GM13976 (cell line): Measurements from ENCODE around the gene COBLL1.

Source experiments
- DNase-seq: peaks from one replicate; pipeline ENCODE4 v3.0.0; 2012; ENCODE audit warnings: low spot score
- CTCF ChIP-seq: IDR thresholded peaks from 2 replicates; pipeline ENCODE4 v1.5.1; 2012; ENCODE audit warnings: borderline replicate concordance, mild to moderate bottlenecking; ENCODE audit not compliant: insufficient read depth; ENCODE audit errors: extremely low read depth, missing control alignments, control extremely low read depth
- in situ Hi-C: fragments of 300-500 bp; cut with MboI; formaldehyde crosslinking; loops from one replicate; pipeline ENCODE4 v1.12.0; 2022; ENCODE audit warnings: low sequenced_read_pairs, mixed read lengths, inconsistent platforms; ENCODE audit not compliant: unreplicated experiment

COBLL1 gene

DNA sequence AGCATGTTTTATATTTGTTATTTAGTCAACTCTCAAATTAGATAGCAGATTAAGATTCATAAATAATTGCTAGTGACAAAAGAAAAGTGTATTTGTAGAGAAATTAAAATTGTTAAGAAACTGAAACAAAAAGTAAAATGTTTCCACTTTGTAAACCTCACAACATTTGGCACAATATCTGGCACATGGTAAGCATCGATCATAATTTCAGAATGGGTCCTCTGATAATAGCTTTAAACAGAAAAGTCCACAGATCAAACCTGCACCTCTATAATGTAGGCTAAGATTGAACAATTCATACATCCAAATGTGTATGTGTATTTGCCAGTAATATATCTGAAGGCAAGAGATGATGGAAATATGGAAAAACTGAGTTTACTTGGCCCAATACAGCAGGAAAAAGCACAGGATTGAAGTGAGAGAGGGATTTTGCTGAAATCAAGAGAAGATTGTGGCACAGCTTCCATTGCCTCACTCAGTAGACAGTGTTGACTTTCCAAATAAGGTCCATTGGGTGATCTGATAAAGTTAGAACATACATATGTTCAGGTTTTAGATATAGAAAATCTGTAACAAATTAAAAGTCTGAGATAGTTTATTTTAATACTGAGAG is 39.4 kb downstream of the COBLL1 start:
- in situ Hi-C loops, result no loop called here
- TF ChIP-seq CTCF, result no peak
- no peak for DNase-seq

- no peak for DNase-seq
- no peak for TF ChIP-seq CTCF
- in situ Hi-C loops, result no loop called here
Observed at GRCh38 chr2:164800572-164800971, 41.1 kb downstream of the COBLL1 start.

DNA sequence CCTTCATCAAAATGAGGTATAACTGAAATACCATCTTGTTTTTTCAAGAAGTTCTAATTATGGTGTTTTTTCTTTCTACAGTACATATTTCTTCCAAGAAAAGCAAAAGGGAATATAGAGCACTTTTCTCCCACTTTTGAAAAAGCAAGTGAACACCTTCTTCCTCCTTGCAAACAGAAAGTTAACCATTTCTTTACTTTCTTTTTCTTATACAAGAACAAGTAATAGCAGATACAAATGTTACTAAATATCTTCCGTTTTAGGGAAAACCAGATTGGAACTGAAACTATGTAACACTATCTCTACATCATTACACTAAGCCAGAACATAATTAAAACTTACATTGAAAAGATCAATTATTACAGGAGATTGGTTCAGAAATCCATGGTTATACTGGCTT is 44.0 kb downstream of the COBLL1 start:
- in situ Hi-C loops, result no loop called here
- TF ChIP-seq CTCF, result no peak
- DNase-seq, result no peak

- TF ChIP-seq CTCF, result no peak
- in situ Hi-C loops, result no loop called here
- DNase-seq, result no peak
Observed at GRCh38 chr2:164796999-164797398, 44.6 kb downstream of the COBLL1 start.

DNA sequence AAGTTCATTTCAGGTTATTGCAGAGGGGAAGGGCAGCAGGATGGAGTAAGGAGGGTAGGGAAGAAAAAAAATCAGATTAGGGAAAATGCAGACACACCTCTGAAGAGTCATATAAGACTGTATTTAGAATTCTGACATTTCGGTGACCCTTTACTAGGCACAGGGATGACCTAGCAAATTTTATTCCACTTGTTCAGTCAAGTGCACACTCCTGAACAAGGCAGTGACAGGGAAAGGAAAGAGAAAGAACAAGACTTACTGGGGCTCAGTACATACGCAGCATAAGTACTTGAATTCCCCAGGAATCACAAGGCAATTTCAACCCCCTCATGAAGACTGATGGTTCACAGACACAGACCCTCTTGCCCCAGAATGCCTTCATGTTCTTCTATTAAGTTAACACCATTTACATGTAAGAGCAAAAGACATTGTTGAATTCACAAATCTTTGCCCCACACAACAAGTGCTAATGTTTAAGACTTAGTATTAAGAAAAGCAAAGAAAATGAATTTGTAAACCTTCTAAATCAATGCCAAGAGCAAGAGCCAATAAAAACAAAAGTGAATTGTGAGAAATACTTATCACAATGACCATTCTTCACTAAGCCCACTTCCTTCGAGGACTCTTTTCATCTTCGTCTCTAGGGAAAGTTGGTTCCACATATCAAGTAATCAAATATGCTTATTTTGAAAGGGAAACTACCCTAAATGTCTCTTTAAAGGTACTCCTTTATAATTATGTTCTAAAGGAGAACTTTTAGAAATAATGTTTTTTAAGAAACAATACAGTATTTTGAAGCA is 47.0 kb downstream of the COBLL1 start:
- in situ Hi-C loops, result no loop called here
- TF ChIP-seq CTCF, result no peak

DNA sequence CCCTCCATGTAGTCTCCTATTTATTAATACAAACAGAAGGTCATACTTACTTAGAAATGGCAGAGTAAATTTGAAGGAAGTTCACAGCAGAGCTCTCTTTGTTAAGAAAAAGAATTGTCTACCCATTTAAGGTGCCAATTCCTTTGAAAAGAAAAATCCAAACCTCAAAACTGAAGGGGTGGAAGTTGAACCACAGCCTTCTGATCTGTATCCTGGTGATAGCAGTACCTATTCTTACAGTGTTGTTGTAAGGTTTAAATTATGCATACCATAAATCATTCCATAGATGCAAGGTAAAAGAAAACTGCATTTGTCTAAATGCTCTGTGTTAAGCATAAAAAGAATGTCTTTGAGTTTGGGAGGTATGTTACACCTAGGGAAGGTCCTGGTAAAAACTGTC is 47.6 kb downstream of the COBLL1 start:
- TF ChIP-seq CTCF, result no peak
- no peak for DNase-seq
- in situ Hi-C loops, result no loop called here

More for the DNA sequence above, 47.0 kb downstream of the COBLL1 start:
- no peak for DNase-seq

DNA sequence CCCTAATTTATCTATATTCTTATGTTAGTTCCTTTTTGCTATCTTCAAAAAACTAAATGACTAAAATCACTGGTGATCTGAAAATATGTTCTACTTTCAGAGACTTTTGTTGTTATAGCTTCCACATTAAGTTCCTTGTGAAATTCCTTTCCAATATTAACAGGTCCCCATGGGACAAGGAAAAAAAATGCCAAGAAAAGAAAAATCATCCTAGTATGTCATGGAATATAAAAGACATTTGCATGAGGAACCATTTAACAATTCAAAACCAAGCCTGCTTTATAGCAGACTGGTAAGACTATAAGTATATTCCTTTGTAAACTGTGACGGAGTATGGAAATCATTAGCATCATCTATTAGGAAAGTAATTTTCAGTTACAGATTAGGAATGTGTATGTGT is 48.1 kb downstream of the COBLL1 start:
- no peak for TF ChIP-seq CTCF
- in situ Hi-C loops, result no loop called here
- no peak for DNase-seq
